GM18526 (cell line): ENCODE results near the gene TFF3.

Source experiments
- POLR2A ChIP-seq: IDR thresholded peaks from 3 replicates; pipeline ENCODE4 v1.6.1; 2011; ENCODE audit not compliant: insufficient read length; ENCODE audit errors: extremely low read depth

The TFF3 gene

DNA sequence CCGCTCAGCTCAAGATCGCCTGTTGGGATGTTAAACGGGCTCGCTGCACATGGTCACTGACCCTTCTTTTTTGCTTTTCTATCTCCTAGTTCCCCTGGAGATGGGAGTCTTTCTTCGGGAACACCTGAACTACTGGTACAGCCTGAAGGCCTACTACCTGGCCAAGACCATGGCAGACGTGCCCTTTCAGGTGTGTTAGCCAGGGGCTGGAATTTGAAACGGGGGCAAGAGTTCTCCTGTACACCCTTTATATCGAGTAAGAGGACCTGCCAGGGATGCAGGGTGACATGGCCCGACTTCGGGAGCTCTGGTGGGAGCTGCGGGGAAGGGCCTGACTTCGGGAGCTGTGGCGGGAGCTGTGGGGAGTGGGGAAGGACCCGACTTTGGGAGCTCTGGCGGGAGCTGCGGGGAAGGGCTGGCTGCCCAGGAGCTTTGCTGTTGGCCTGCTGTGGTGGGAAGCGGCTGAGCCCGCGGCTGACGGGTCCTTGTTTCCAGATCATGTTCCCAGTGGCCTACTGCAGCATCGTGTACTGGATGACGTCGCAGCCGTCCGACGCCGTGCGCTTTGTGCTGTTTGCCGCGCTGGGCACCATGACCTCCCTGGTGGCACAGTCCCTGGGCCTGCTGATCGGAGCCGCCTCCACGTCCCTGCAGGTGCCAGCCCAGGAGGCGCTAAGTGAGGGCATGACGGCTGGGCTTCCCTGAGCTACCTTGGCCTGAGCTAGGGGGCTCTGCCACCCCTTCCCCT is 24.0 kb downstream of the TFF3 start:
- TF ChIP-seq POLR2A, result no peak

DNA sequence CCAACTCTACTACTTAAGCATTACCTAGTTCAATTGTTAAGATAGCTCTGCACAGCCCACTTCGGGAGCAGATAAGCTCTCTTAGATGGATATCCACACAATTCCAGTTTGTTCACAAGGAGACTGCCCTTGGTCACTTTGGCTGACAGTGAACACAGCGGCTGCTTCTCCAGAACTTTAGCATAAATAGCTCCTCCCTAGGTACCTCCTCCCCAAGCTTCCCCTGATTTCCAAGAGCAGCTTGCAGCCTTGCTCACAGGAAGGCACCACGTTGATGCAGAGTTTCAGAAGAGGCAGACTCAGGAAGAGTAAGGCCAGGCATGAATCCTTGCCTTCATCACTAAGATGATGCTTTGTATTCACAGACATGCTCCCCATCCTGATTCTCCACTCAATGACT is 24.7 kb downstream of the TFF3 start:
- TF ChIP-seq POLR2A, result no peak

DNA sequence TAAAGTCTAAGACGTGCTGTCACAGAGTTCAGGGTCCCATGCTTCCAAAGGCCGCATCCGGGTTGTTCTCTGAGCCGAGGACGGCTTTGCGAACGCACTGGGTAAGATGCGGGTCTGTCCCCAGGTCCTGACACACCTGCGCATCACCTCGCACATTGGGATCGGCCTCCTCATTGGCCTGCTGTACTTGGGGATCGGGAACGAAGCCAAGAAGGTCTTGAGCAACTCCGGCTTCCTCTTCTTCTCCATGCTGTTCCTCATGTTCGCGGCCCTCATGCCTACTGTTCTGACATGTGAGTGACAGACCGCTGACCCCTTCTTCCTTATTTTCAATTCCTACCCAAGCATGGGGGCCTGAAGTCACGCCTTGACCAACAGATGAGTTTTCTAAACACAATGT is 25.3 kb downstream of the TFF3 start:
- TF ChIP-seq POLR2A, result no peak

DNA sequence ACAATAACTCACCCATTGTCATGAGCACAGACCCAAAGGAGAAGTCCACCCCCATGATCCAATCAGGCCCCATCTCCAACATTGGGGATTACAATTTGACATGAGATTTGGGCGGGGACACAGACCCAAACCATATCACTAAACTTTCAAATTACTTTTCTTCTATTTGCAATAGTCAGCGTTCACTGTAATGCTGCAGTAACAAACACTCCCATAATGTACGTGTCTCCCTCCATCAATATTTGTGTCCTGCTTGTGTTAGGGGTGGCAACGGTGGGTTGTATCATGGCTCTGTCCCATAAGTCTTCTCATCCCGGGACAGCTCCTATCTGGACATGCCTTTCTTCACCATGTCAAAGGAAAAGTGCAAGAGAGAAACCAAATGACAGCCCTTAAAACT is 26.2 kb downstream of the TFF3 start:
- TF ChIP-seq POLR2A, result no peak

DNA sequence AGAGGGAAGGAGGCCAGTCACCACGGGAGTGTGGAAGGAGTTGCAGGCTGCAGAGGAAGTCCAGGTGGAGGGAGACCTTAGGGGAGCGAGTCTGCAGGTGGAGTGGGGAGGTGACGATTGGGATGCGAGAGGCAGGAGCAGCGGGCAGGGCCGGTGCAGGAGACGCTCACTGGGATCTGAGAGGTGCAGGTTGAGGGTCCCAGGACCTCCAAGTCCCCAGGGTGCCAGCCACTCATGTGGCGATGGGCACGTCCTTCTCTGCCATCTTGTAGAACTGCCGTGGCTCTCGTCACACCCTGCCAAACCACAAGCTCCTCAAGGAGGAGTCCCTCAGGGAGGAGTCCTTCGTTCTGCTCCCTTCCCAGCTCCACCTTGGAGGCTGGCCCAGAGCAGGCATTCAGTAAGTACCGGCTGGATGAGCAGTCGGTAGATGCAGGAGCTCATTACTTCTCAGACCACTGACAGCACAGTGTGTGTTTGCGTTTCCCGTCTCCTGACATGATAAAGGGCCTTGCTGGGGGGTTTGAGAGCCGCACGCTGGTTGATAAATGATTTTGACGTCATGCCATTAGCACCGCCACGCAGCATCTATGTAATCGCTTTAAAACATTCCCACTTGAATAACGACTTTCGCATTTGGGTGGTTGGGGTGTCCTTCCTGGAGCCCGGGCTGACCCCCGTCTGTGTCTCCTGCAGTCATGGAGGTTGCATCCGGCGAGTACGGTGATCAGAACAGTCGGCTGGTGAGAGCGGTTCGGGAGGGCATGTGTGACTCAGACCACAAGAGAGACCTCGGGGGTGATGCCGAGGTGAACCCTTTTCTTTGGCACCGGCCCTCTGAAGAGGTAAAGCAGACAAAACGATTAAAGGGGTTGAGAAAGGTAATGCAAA is 27.8 kb downstream of the TFF3 start:
- no peak for TF ChIP-seq POLR2A

DNA sequence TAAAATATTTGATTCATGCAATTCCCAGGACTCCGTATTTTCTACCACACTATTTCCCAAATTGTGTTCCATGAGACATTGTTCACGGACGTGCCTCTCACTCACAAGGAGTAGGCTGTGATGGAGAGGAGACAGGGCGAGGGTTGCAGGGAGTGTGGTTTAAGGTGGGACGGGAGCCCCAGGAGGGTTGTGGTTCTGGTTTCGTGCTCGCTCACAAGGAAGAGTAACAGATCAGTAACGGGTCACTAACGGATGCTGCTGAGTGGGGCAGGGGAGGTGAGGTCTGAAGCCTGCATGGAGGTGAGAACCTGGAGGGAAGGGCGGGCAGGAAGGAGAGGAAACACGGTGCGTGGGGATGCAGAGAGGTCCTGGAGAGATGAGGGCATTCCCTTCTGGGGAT is 28.8 kb downstream of the TFF3 start:
- no peak for TF ChIP-seq POLR2A

DNA sequence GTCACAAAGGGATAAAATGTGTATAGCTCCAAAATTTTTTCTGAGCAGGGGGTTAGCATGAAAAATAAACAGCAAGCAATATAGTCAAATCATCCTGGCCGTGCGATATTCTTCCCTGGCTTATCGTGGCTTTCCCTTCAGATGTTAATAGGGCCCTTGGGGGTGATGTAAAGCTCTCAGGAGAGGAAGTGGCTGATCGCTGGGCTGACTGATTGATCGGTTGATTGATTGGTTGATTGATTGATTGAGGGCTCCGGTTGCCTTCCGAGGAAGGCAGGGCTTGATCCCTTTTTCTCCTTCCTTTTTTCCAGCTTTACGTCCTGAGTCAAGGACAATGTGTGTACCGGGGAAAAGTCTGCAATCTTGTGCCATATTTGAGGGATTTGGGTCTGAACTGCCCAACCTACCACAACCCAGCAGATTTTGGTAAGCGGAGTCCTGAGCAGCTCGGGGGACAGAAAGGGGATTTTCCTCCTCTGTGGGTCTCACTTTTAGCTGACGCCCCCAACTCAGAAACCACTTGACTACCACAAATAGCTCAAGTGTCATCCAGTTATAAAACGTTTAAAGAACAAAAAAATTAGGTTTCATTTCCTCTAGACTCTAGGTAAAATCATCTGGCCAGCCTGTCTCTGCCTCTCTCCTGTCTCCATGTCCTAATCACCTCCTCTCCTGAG is 29.5 kb downstream of the TFF3 start:
- TF ChIP-seq POLR2A, result no peak

DNA sequence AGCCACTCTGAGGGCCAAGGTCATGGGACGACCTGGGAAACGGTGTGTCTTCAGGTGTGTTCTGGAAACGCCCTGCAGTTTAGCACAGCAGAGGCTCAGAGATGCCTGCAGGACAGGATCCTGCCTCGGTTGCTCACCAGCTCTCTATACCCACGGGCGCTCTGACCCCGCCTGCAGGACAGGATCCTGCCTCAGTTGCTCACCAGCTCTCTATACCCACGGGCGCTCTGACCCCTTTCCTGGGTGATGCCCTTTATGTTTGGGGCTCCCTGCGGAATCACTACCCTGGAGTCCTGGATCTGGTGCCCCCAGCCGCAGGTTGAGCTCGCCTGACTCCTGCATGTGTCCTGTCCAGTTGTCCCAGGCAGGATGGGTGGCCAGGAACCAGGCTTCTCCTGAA is 32.5 kb downstream of the TFF3 start:
- TF ChIP-seq POLR2A, result no peak

DNA sequence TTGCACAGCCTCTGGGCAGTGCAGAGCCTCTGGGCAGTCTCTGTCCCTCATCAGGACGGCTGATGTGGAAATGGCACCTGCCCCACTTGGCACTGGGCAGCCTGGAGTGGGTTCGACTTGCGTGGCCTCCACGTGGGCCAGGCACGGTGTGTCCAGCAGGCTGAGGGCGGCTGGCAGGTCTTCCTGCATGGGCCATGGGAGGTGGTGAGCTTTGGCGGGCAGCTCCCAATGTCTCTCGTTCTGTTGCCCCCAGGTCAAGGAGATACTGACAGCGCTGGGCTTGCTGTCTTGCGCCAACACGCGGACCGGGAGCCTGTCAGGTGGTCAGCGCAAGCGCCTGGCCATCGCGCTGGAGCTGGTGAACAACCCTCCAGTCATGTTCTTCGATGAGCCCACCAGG is 33.2 kb downstream of the TFF3 start:
- no peak for TF ChIP-seq POLR2A

DNA sequence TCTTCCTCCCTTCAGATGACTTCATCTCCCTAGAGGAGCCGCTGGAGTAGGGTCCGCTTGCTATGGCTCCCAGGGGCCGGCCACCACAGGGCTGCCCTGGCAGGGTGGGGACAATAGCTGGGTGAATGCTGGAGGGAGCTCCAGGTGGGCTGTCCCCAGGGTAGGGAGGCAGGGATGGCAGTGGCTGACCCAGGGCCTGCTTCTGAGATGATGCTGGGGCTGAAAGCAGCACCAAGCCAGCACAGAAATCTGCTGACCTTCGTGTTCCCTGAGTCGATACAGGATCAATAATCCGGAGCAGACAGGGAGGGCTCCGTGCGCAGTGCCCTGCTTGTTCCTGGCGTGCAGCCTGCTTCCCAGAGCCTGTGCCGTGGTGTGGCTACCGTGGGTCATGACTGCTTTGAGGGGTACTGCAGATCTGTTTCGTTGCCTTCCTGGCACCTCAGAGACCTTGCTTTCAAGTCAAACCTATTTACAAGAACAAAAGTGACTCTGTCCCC is 34.0 kb downstream of the TFF3 start:
- TF ChIP-seq POLR2A, result no peak

DNA sequence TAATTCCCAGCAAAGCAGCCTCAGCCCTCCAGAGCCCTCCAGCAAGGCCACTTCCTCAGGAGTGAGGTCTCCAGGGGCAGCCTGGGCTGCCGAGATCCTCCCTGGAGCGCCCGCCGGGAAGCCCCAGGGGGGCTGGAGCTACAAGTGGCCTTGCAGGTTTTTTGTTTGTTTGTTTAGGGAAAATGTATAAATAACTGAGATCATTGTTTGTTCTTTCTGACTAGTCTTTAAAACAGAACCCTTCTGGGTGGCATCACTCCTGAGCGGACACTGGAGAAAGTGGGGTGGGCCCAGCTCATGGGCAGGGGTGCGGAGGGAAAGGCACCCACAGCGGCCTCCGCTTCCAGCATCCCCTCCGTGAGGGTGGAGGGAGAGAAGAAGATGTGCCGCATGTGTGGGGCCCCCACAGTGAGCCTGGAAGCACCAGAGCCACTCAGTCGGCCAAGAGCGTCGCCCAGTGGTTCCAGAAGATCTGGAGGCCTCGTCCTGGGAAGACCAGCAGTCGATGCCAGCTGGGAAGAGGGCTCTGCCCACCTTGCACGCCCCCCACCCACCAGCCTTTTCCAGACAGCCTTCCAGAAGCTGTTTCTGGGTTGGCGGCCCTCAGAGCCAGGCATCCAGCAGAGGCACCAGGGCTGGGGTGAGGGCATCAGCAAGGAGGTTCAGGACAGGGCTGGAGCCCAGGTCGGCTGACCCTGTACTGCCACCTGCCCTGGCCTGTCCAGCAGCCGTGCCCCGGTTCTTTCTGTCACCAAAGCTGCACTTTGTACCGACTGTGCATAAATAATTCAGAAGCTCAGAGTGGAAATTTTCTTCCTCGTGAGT is 34.6 kb downstream of the TFF3 start:
- TF ChIP-seq POLR2A, result no peak

DNA sequence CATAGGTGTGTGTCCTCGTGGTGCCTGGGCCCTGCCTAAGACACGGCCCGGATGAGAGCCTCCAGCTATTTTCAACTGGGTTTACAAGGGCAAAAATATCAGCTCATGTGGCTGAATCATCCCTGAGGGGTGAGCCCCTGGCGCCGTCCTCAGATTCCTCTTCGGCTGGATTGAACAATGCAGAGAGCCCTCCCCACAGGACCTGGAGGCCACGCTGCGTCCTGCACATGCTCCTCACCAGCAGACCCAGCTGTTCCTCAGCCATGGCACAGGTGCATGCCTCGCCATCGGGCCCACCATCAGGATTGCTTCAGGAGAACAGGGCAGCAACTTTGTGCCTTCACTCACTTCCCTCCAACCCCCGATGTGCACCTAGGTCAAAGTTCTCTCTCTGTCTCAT is 35.3 kb downstream of the TFF3 start:
- no peak for TF ChIP-seq POLR2A

DNA sequence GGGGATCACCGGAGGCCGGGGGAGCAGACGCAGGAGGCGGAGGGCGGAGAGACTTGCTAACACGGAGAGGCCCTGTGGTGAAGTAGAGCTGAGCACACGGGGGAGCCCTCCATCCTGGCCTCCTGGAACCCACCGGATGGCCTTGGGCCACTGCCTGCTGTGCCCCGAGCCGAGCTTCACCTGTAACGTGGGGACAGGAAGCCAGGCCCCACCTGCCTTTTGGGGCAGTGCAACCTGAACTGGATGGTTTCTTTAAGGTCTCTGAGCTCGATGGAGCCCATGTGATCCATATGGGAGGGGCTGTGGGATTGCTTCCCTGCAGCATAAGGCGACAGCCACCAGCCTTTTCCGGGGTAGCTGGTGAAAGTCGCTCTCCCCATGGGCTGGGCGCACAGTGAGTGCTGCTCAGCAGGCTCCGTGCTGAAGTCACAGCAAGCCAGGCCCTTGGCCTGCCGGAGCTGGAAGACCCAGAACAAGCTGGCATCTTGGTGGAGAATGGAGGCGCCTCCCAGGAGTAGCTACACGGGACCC is 35.8 kb downstream of the TFF3 start:
- TF ChIP-seq POLR2A, result no peak

DNA sequence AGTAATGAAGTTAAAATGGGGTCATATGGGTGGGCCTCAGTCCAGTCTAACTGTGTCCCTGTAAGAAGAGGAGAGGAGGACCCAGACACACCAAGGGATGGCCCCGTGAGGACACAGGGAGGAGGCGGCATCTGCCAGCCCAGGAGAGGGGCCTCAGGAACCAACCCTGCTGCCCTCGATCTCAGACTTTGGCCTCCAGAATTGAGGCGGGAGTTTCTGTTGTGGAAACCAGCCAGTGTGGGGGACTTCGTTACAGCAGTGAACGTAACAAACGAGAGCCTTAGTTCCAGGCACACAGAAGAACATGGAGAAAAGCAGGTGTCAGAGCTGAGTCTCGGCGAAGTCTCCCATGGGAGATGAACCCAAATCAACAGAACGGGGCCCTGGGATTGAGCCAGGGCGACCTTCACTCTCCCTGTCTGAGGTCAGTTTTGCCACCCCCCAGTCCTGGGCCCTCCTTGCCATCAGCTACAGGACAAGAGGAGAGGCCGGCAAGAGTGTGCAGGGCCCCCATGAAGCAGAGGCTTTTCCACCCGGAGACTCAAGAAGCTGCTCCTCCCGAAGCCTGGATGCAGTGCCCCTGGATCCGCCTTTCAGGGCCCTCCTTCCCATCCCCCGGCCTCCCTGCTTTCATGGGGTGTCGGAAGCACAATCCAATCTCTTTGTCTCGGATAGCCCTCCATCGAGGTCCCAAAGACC is 36.6 kb downstream of the TFF3 start:
- TF ChIP-seq POLR2A, result no peak
